ENCODE data around the gene SMURF1. TPM values are rescaled to one million over a fixed set of nuclear protein-coding genes. Genes with fewer than 3 reads are reported as not detected.

Gene SMURF1
- total and polyA plus RNA-seq, 2 of the 4 experiments (the other 2 are of a cell fraction) = 13.4 to 20.3 TPM

- Histone ChIP-seq H3K9me3 (ENCODE audit: control insufficient read depth, insufficient read depth, low read length) (no peaks in the 10 kb centered on the region), H3K9ac (ENCODE audit: low read depth, low read length) (no peak overlapping the region), H4K5ac (ENCODE audit: low read depth, low read length) (peak overlapping the region; percentile 3), H3K36me3 (ENCODE audit: control insufficient read depth, insufficient read depth, low read length) (peaks cover 2% of the 10 kb centered on the region; the same call in 1 of the 2 replicates), H2AFZ (replicated peaks; ENCODE audit: low read length, poor library complexity) (no peak overlapping the region), H3K4me1 (ENCODE audit: control insufficient read depth, insufficient read depth, low read length) (peaks cover 38% of the 10 kb centered on the region), H3K79me1 (ENCODE audit: low read depth in 1 of 2, low read length in 2 of 2) (peaks cover 32 to 78% of the 10 kb centered on the region in 2 experiments), H2BK15ac (ENCODE audit: low read depth, low read length) (0 out of 3 replicates have a peak overlapping the region, but pooled peaks have one; percentile 58), H2AK9ac (replicated peaks; ENCODE audit: low read depth, low read length, poor library complexity) (no peak overlapping the region), H3K14ac (replicated peaks; ENCODE audit: low read depth, low read length) (peak overlapping the region; percentile 85), H2BK20ac (ENCODE audit: low read depth, low read length) (peak overlapping the region; percentile 91; the same call in 1 of the 2 replicates), H3K27ac (ENCODE audit: insufficient read depth, low read length) (peak overlapping the region; percentile 75), H3K4me2 (ENCODE audit: low read depth, low read length) (peak overlapping the region; percentile 25; the same call in 1 of the 2 replicates), H4K91ac (ENCODE audit: insufficient read depth, low read depth, low read length) (peak overlapping the region; percentile 69; the same call in 1 of the 2 replicates), H3K4ac (ENCODE audit: low read depth, low read length) (peak overlapping the region; percentile 87; the same call in 1 of the 2 replicates), H2BK5ac (ENCODE audit: low read depth, low read length, poor library complexity, severe bottlenecking) (peak overlapping the region; percentile 76), H3K23ac (ENCODE audit: low read depth, low read length) (peak overlapping the region; percentile 76), H3K18ac (ENCODE audit: low read depth, low read length) (peak overlapping the region; percentile 14), H4K8ac (ENCODE audit: low read depth in 2 of 2, low read length in 2 of 2) (peak overlapping the region in 1 of 2 experiments; percentile 65; a peak in 1 of 4 replicates), H3K27me3 (ENCODE audit: control insufficient read depth, insufficient read depth, low read length) (no peaks in the 10 kb centered on the region), H4K20me1 (ENCODE audit: insufficient read depth, low read length) (peaks cover 60% of the 10 kb centered on the region), H3K9me1 (ENCODE audit: insufficient read depth, low read length) (peaks cover 32% of the 10 kb centered on the region), H2BK120ac (ENCODE audit: low read depth, low read length) (peak overlapping the region; percentile 50), H2AK5ac (ENCODE audit: low read depth, low read length) (peak overlapping the region; percentile 92), H3K56ac (ENCODE audit: extremely low read depth, insufficient read depth, low read length) (peak overlapping the region; percentile 71; the same call in 1 of the 2 replicates), H3K4me3 (ENCODE audit: insufficient read depth, low read depth, low read length) (no peak overlapping the region)
- peak; percentile 57 for ATAC-seq (ENCODE audit: low read depth)
- no TSS peak for BruUV-seq (replicated peaks)
- dilution Hi-C loops (cut with HindIII; ENCODE audit: low sequenced_read_pairs, unreplicated experiment) = no loop called here
- CTCF ChIA-PET = no interaction called here
- POLR2A ChIA-PET (ENCODE audit: unreplicated experiment) = no interaction called here
- intact Hi-C loops (cut with micrococcal nuclease) = no loop called here
- in situ Hi-C loops (cut with MboI; ENCODE audit: low sequenced_read_pairs) = no loop called here
- no CpG with 5 or more reads among the region's 4 CpGs for WGBS, 2 experiments (ENCODE audit: extremely low coverage in 2 of 2, insufficient read length in 1 of 2)
- TF ChIP-seq MAZ (IDR thresholded peaks at IDR 0.05; ENCODE audit: borderline replicate concordance, low read depth, low read length) (no peak), BHLHE40 (IDR thresholded peaks at IDR 0.05; ENCODE audit: low read depth, low read length) (peak; percentile 43; the same call in 1 of the 2 replicates)
- DNase-seq = peak; percentile 73
Observed at GRCh38 chr7:99108613-99109012, 35.3 kb downstream of the SMURF1 start.
